SH-SY5Y (cell line): ENCODE measurements around the gene DNAAF5.

Experiments
- GATA2 ChIP-seq: IDR thresholded peaks from 2 replicates; pipeline ENCODE4 v1.6.1; 2011; ENCODE audit warnings: mild to moderate bottlenecking, low read depth, low read length
- GATA3 ChIP-seq: IDR thresholded peaks from 2 replicates; pipeline ENCODE4 v1.6.1; 2011; ENCODE audit warnings: low read depth, mild to moderate bottlenecking, low read length, moderate library complexity

DNA sequence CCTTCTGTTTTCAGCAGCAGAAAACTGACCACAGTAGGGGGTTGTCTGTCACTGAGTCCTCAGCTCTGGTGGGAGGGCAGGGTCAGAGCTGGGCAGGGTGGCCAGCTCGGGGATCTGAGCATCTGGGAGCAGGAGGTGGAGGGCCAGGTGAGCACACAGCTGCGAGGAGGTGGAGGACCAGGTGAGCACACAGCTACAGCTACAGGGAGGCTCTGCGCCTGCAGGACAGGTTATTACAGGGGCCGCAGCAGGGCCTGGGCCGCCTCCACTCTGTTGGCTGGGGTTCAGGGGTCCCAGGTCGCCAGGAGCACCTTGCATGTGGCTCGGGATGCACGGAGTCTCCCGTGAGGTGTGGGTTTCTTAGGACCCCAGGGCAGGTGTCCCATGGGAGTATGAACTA lies 53.0 kb downstream of the DNAAF5 start:
- TF ChIP-seq GATA2 = no peak
- no peak for TF ChIP-seq GATA3
